ENCODE results near the gene TAF11L5. TPM values are rescaled to one million over a fixed set of nuclear protein-coding genes. Genes with fewer than 3 reads are reported as not detected.

The TAF11L5 gene
- total and polyA plus RNA-seq, 2 of the 8 experiments (the other 6 are each of a cell fraction or from before 2014, with no cell fraction given) = not detected

Small RNA genes lying within 50 kb of the gene (small RNA-seq; reads per million reads assigned to genes)
- gene AC106774.3 (ENCODE audit: insufficient read depth) = not detected

Other genes starting within 250 kb of the TAF11L5 start
- gene TAF11L2, start 27.0 kb upstream of the TAF11L5 start, total RNA-seq (2021; fragmentation: NEBNext Ultra II Directional; extraction: Animal tissue kit (Norgen Biotek cat#: 25700)) = not detected in 2 replicates
- not detected in 2 replicates for gene TAF11L2, start 27.0 kb upstream of the TAF11L5 start, polyA plus RNA-seq (2011; rRNA removed)
- gene TAF11L3, start 6.9 kb upstream of the TAF11L5 start, total RNA-seq (2021; fragmentation: NEBNext Ultra II Directional; extraction: Animal tissue kit (Norgen Biotek cat#: 25700)) = not detected in 2 replicates
- gene TAF11L3, start 6.9 kb upstream of the TAF11L5 start, polyA plus RNA-seq (2011; rRNA removed) = not detected in 2 replicates
- gene TAF11L4, start 3.4 kb upstream of the TAF11L5 start, total RNA-seq (2021; fragmentation: NEBNext Ultra II Directional; extraction: Animal tissue kit (Norgen Biotek cat#: 25700)) = not detected in 2 replicates
- not detected in 2 replicates for gene TAF11L4, start 3.4 kb upstream of the TAF11L5 start, polyA plus RNA-seq (2011; rRNA removed)
- gene TAF11L6, start 3.4 kb downstream of the TAF11L5 start, total RNA-seq (2021; fragmentation: NEBNext Ultra II Directional; extraction: Animal tissue kit (Norgen Biotek cat#: 25700)) = not detected in 2 replicates
- gene TAF11L6, start 3.4 kb downstream of the TAF11L5 start, polyA plus RNA-seq (2011; rRNA removed) = not detected in 2 replicates
- gene TAF11L7, start 60.5 kb downstream of the TAF11L5 start, total RNA-seq (2021; fragmentation: NEBNext Ultra II Directional; extraction: Animal tissue kit (Norgen Biotek cat#: 25700)) = not detected in 2 replicates
- not detected in 2 replicates for gene TAF11L7, start 60.5 kb downstream of the TAF11L5 start, polyA plus RNA-seq (2011; rRNA removed)
- not detected in 2 replicates for gene TAF11L8, start 65.7 kb downstream of the TAF11L5 start, total RNA-seq (2021; fragmentation: NEBNext Ultra II Directional; extraction: Animal tissue kit (Norgen Biotek cat#: 25700))
- not detected in 2 replicates for gene TAF11L8, start 65.7 kb downstream of the TAF11L5 start, polyA plus RNA-seq (2011; rRNA removed)
- gene TAF11L9, start 69.2 kb downstream of the TAF11L5 start, total RNA-seq (2021; fragmentation: NEBNext Ultra II Directional; extraction: Animal tissue kit (Norgen Biotek cat#: 25700)) = not detected in 2 replicates
- not detected in 2 replicates for gene TAF11L9, start 69.2 kb downstream of the TAF11L5 start, polyA plus RNA-seq (2011; rRNA removed)
- not detected in 2 replicates for gene TAF11L10, start 72.6 kb downstream of the TAF11L5 start, total RNA-seq (2021; fragmentation: NEBNext Ultra II Directional; extraction: Animal tissue kit (Norgen Biotek cat#: 25700))
- gene TAF11L10, start 72.6 kb downstream of the TAF11L5 start, polyA plus RNA-seq (2011; rRNA removed) = not detected in 2 replicates
- not detected in 2 replicates for gene TAF11L11, start 78.9 kb downstream of the TAF11L5 start, total RNA-seq (2021; fragmentation: NEBNext Ultra II Directional; extraction: Animal tissue kit (Norgen Biotek cat#: 25700))
- not detected in 2 replicates for gene TAF11L11, start 78.9 kb downstream of the TAF11L5 start, polyA plus RNA-seq (2011; rRNA removed)
- not detected in 2 replicates for gene TAF11L12, start 85.2 kb downstream of the TAF11L5 start, total RNA-seq (2021; fragmentation: NEBNext Ultra II Directional; extraction: Animal tissue kit (Norgen Biotek cat#: 25700))
- gene TAF11L12, start 85.2 kb downstream of the TAF11L5 start, polyA plus RNA-seq (2011; rRNA removed) = not detected in 2 replicates
- gene TAF11L13, start 106.9 kb downstream of the TAF11L5 start, total RNA-seq (2021; fragmentation: NEBNext Ultra II Directional; extraction: Animal tissue kit (Norgen Biotek cat#: 25700)) = not detected in 2 replicates
- gene TAF11L13, start 106.9 kb downstream of the TAF11L5 start, polyA plus RNA-seq (2011; rRNA removed) = not detected in 2 replicates
- not detected in 2 replicates for gene TAF11L14, start 109.2 kb downstream of the TAF11L5 start, total RNA-seq (2021; fragmentation: NEBNext Ultra II Directional; extraction: Animal tissue kit (Norgen Biotek cat#: 25700))
- gene TAF11L14, start 109.2 kb downstream of the TAF11L5 start, polyA plus RNA-seq (2011; rRNA removed) = not detected in 2 replicates

Data from H1 (cell line).